GM12878 (cell line): ENCODE measurements around the gene CELF2.

Experiments
- FOS ChIP-seq: IDR thresholded peaks from 3 replicates; pipeline ENCODE4 v1.6.1; 2011; ENCODE audit warnings: borderline replicate concordance; ENCODE audit not compliant: insufficient read length; ENCODE audit errors: extremely low read depth
- MYB ChIP-seq: fragments of 150-350 bp; IDR thresholded peaks from 2 replicates; pipeline ENCODE4 v1.6.1; 2014; ENCODE audit warnings: mild to moderate bottlenecking, low read depth, low read length, borderline replicate concordance
- NFYB ChIP-seq: IDR thresholded peaks from 2 replicates; pipeline ENCODE4 v1.6.1; 2011; ENCODE audit warnings: low read depth, mild to moderate bottlenecking, low read length, improper control_type of control experiment, moderate library complexity; ENCODE audit not compliant: insufficient read depth
- POLR2A ChIP-seq: IDR thresholded peaks from 2 replicates; pipeline ENCODE4 v1.6.1; 2011; ENCODE audit warnings: low read depth, mild to moderate bottlenecking, low read length
- POLR2AphosphoS5 ChIP-seq: IDR thresholded peaks from 2 replicates; pipeline ENCODE4 v1.6.1; 2011; ENCODE audit warnings: mild to moderate bottlenecking, low read length, inconsistent platforms
- SMAD1 ChIP-seq: fragments of 450-650 bp; IDR thresholded peaks from 2 replicates; pipeline ENCODE4 v1.6.1; 2018; ENCODE audit warnings: mild to moderate bottlenecking, low read depth; ENCODE audit not compliant: partially characterized antibody
- SMARCA5 ChIP-seq: fragments of 450-650 bp; IDR thresholded peaks from 2 replicates; pipeline ENCODE4 v1.6.1; 2017; ENCODE audit warnings: mild to moderate bottlenecking
- STAT3 ChIP-seq: IDR thresholded peaks from 2 replicates; pipeline ENCODE4 v1.6.1; 2011; ENCODE audit warnings: low read depth, low read length, improper control_type of control experiment
- TF ChIP-seq, protein P1 (sequence below), 3 experiments: IDR thresholded peaks in 2 of 3; conservative IDR thresholded peaks in 1 of 3; 2 replicates each; pipeline ENCODE4 v1.5.1; 2011; ENCODE audit warnings: low read depth in 3 of 3, low read length in 3 of 3, mild to moderate bottlenecking in 3 of 3, control low read depth in 2 of 3, moderate library complexity in 2 of 3, inconsistent platforms in 1 of 3, mixed read lengths in 1 of 3; ENCODE audit not compliant: control insufficient read depth in 2 of 3, insufficient read depth in 1 of 3; ENCODE audit errors: extremely low read depth in 1 of 3
- TF ChIP-seq, protein P2 (sequence below): IDR thresholded peaks from 2 replicates; pipeline ENCODE4 v1.6.1; 2012; ENCODE audit warnings: mild to moderate bottlenecking, low read depth, low read length
- TF ChIP-seq, protein P3 (sequence below): fragments of 450-650 bp; IDR thresholded peaks from 2 replicates; pipeline ENCODE4 v1.6.1; 2017; ENCODE audit warnings: mild to moderate bottlenecking
- TF ChIP-seq, protein P4 (sequence below): IDR thresholded peaks from 2 replicates; pipeline ENCODE4 v1.6.1; 2011; ENCODE audit warnings: mild to moderate bottlenecking, low read depth, low read length, moderate library complexity; ENCODE audit not compliant: insufficient replicate concordance

DNA sequence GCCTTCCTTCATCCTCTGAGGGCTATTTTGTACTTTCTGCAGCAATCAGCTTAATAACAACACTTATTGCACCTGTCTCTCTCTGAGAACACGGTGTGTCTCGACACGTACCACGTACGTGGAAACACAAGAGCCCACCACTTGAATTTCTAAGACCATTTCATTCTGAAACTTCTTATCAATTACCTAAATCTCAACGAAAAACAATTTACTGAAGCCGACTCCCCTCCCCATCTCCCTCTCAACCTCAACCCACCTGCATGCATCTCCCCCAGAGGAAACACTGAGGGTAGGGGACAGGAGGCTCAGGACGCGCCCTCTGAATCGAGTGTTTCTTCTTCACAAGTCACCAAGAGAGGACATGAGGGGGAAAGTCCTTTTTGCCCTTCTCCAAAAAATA lies 315.2 kb downstream of the CELF2 start:
- TF ChIP-seq FOS (no peak), POLR2AphosphoS5 (no peak), SMAD1 (no peak), STAT3 (no peak), SMARCA5 (no peak), NFYB (no peak), POLR2A (no peak), MYB (no peak)
- TF ChIP-seq, protein P1, sequence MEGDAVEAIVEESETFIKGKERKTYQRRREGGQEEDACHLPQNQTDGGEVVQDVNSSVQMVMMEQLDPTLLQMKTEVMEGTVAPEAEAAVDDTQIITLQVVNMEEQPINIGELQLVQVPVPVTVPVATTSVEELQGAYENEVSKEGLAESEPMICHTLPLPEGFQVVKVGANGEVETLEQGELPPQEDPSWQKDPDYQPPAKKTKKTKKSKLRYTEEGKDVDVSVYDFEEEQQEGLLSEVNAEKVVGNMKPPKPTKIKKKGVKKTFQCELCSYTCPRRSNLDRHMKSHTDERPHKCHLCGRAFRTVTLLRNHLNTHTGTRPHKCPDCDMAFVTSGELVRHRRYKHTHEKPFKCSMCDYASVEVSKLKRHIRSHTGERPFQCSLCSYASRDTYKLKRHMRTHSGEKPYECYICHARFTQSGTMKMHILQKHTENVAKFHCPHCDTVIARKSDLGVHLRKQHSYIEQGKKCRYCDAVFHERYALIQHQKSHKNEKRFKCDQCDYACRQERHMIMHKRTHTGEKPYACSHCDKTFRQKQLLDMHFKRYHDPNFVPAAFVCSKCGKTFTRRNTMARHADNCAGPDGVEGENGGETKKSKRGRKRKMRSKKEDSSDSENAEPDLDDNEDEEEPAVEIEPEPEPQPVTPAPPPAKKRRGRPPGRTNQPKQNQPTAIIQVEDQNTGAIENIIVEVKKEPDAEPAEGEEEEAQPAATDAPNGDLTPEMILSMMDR (IDR thresholded peaks at IDR 0.05 in 2 of 3, conservative IDR thresholded peaks at IDR 0.05 in 1 of 3; ENCODE audit: control insufficient read depth in 2 of 3, extremely low read depth in 1 of 3, insufficient read depth in 1 of 3, low read depth in 3 of 3, low read length in 3 of 3), result no peak
- TF ChIP-seq, protein P2, sequence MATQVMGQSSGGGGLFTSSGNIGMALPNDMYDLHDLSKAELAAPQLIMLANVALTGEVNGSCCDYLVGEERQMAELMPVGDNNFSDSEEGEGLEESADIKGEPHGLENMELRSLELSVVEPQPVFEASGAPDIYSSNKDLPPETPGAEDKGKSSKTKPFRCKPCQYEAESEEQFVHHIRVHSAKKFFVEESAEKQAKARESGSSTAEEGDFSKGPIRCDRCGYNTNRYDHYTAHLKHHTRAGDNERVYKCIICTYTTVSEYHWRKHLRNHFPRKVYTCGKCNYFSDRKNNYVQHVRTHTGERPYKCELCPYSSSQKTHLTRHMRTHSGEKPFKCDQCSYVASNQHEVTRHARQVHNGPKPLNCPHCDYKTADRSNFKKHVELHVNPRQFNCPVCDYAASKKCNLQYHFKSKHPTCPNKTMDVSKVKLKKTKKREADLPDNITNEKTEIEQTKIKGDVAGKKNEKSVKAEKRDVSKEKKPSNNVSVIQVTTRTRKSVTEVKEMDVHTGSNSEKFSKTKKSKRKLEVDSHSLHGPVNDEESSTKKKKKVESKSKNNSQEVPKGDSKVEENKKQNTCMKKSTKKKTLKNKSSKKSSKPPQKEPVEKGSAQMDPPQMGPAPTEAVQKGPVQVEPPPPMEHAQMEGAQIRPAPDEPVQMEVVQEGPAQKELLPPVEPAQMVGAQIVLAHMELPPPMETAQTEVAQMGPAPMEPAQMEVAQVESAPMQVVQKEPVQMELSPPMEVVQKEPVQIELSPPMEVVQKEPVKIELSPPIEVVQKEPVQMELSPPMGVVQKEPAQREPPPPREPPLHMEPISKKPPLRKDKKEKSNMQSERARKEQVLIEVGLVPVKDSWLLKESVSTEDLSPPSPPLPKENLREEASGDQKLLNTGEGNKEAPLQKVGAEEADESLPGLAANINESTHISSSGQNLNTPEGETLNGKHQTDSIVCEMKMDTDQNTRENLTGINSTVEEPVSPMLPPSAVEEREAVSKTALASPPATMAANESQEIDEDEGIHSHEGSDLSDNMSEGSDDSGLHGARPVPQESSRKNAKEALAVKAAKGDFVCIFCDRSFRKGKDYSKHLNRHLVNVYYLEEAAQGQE, result no peak
- TF ChIP-seq, protein P3, sequence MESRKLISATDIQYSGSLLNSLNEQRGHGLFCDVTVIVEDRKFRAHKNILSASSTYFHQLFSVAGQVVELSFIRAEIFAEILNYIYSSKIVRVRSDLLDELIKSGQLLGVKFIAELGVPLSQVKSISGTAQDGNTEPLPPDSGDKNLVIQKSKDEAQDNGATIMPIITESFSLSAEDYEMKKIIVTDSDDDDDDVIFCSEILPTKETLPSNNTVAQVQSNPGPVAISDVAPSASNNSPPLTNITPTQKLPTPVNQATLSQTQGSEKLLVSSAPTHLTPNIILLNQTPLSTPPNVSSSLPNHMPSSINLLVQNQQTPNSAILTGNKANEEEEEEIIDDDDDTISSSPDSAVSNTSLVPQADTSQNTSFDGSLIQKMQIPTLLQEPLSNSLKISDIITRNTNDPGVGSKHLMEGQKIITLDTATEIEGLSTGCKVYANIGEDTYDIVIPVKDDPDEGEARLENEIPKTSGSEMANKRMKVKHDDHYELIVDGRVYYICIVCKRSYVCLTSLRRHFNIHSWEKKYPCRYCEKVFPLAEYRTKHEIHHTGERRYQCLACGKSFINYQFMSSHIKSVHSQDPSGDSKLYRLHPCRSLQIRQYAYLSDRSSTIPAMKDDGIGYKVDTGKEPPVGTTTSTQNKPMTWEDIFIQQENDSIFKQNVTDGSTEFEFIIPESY, result no peak
- TF ChIP-seq, protein P4, sequence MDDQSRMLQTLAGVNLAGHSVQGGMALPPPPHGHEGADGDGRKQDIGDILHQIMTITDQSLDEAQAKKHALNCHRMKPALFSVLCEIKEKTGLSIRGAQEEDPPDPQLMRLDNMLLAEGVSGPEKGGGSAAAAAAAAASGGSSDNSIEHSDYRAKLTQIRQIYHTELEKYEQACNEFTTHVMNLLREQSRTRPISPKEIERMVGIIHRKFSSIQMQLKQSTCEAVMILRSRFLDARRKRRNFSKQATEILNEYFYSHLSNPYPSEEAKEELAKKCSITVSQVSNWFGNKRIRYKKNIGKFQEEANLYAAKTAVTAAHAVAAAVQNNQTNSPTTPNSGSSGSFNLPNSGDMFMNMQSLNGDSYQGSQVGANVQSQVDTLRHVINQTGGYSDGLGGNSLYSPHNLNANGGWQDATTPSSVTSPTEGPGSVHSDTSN, result no peak
